GM21367 (cell line): Measurements from ENCODE around the gene LRCH2.
"Not testable (repeated sequence)": the region's sequence is repeated elsewhere in the genome, so short reads cannot be mapped to it uniquely, and the experiment has no call there.

Experiments used
- ATAC-seq: cut with Tn5 transposase; IDR thresholded peaks from one replicate; pipeline ENCODE4 v1.9.1; 2021; ENCODE audit not compliant: unreplicated experiment

The LRCH2 gene

DNA sequence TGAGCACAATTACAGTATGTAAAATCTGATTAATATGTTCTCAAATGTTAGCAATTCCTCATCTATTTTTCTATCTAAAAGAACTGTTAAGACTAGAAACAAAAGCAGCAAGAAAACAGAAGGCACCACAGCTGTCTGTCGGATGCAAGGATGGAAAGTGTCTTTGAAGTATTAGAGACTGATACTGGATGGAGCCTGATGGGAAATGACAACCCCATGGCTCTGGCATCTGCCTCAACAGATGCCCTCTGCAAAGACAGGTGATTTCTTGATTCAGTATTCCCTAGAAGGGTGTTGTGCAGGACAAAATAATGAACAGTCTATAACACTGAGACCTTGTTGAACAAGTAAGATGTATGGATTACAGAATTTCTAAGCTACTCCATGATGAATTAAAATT, 19.7 kb downstream of the LRCH2 start:
- ATAC-seq: no peak

- ATAC-seq: not testable (repeated sequence)
Measured at GRCh38 chrX:115209547-115209946, 24.3 kb downstream of the LRCH2 start.

- ATAC-seq: no peak
Measured at GRCh38 chrX:115204040-115204439, 29.9 kb downstream of the LRCH2 start.

GRCh38 chrX:115192244-115192700, 41.6 kb downstream of the LRCH2 start:
- no peak for ATAC-seq

DNA sequence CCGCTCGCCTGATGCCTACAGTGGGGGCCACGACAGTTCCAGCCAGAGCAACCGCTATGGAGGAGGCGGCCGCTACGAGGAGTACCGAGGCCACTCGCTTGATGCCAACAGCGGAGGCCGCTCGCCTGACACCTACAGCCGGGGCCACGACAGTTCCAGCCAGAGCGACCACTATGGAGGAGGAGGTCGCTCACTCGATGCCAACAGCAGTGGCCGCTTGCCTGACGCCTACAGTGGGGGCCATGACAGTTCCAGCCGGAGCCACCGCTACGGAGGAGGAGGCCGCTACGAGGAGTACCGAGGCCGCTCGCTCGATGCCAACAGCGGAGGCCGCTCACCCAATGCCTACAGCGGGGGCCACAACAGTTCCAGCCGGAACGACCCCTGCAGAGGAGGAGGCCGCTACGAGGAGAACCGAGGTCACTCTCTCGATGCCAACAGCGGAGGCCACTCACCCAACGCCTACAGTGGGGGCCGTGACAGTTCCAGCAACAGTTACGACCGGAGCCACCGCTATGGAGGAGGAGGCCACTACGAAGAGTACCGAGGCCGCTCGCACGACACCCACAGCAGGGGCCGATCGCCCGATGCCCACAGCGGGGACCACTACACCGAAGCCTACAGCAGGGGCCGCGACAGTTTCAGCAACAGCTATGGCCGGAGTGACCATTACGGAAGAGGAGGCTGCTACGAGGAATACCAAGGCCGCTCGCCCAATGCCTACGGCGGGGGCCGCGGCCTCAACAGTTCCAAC, 42.2 kb downstream of the LRCH2 start:
- no peak for ATAC-seq

- ATAC-seq: no peak
Measured at GRCh38 chrX:115190636-115191489, 43.0 kb downstream of the LRCH2 start.

DNA sequence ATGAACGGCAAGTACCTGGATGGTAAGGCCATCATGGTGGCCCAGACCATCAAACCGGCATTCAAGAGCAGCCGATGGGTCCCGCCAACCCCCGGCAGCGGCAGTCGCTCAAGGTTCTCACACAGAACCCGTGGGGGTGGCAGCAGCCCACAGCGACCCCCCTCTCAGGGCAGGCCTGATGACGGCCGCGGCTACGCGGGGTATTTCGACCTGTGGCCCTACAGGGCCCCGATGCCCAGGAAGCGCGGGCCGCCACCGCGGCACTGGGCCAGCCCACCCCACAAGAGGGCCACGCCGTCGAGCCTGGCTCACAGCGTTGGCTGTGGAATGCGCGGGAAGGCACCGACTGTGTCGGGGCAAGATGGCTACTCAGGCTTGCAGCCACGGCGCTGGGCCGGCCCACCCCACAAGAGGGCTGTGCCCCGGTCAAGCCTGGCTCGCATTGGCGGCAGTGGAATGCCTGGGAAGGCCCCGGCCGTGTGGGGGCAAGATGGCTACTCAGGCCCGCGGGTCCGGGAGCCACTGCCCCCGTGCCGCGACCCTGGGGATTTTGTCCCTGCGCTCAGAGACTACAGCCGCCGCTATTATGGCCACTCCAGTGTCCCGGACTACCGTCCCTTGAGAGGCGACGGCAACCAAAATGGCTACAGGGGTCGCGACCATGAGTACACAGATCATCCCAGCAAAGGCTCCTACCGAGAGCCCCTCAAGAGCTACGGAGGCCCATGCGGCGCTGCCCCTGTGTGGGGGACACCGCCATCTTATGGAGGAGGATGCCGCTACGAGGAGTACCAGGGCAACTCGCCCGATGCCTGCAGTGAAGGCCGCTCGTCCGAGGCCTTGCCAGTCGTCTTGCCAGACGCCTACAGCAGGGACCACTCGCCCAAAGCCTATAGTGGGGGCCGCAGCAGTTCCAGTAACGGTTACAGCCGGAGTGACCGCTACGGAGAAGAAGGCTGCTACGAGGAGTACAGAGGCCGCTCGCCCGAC, 44.0 kb downstream of the LRCH2 start:
- ATAC-seq: no peak

- ATAC-seq: no peak
Measured at GRCh38 chrX:115189110-115189509, 44.8 kb downstream of the LRCH2 start, which contains the start of gene RBMXL3. Gene RBMXL3, plus strand, starts transcription at chrX:115189410. Its CDS starts 32 bp downstream, at chrX:115189442.

GRCh38 chrX:115183980-115184379, 49.9 kb downstream of the LRCH2 start:
- no peak for ATAC-seq

DNA sequence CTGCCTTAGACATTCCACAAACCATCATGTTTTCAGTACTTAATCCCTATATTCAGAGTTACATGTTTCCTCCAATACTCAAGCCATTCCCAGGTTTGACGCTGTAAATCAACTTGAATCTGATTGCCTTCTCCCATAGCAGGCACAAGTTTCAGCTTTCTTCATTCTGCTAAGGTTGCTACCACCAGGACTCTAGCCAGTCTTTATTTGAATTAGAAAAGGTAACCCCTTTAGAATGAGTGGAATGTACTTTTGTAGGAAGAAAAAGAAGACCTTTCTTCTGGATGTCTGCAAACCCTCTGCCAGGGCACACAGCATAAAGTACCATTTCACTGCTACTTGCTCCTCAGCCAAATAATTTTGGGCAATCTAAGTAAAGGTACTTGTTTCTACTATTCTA, 55.4 kb downstream of the LRCH2 start:
- ATAC-seq: no peak

DNA sequence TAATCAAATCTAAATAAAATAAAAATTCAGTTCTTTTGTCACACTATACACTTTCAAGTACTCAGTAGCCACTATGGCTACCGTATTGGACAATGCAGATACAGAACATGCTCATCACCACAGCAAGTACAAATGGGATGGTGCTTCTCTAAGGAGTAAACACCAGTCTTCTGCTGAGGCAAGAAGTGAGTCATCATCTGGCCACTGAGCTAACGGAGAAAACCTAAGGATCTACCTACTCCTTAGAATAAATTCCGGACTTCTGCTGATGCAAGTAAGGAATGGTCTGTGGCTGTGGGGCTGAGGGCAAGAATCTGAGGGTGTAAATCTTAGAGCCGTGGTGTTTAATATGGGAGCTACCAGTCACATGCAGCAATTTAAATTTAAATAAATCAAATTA, 56.0 kb downstream of the LRCH2 start:
- ATAC-seq: no peak

DNA sequence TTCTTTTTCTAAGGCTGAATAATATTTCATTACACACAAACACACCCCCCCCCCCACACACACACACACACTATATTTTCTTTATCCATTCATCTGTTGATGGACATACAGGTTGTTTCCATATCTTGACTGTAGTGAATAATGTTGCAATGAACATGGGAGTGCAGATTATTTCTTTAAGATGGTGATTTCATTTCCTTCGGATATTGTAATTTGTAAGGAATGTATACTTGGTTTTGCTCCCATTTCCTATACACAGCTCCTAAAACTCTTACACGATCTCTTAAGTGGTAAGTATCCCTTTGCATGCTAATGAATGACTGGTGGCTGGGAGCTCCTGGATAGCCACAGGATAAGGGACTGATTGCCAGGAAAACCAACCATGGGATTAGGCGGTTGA, 59.3 kb downstream of the LRCH2 start:
- ATAC-seq: no peak

DNA sequence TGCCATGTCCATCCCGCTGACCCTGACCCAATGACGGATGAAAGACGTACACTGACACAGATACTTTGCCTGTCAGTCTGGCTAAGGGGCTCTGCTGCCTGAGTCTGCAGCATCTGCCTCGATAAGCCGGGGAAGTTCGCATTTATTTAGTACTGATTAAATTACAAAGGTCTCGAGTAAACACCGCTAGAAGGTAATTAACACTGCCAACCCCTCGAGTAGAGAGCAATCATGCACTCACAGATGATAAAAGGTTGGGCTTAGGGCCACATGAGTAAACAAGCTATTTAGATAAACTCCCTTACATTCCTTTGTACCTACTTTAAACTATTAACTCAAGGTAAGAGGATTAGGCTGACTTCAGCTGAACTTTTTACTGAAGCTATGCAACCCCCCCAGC, 60.7 kb downstream of the LRCH2 start:
- no peak for ATAC-seq

DNA sequence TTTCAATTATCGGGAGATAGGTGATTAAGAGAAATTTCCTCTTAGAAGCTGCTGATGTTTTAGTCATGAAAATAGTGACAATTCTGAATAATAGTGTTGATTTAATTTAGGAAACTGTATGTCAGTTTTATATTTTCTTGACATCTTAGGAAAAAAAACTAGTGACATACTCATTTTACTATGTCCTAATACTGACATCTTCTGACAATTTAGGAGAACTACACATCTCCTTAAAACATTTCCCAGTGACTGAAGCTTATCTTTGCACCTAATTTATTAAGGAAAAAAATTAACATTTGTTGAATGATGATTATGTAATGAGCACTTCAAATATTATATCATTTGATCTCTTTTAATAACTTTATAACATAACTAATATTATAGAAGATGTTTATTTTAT, 86.7 kb downstream of the LRCH2 start:
- ATAC-seq: no peak

GRCh38 chrX:115142057-115142456, 91.8 kb downstream of the LRCH2 start:
- no peak for ATAC-seq

- no peak for ATAC-seq
Measured at GRCh38 chrX:115138040-115138439, 95.9 kb downstream of the LRCH2 start.

- ATAC-seq: no peak
Measured at GRCh38 chrX:115134382-115134781, 99.5 kb downstream of the LRCH2 start.

DNA sequence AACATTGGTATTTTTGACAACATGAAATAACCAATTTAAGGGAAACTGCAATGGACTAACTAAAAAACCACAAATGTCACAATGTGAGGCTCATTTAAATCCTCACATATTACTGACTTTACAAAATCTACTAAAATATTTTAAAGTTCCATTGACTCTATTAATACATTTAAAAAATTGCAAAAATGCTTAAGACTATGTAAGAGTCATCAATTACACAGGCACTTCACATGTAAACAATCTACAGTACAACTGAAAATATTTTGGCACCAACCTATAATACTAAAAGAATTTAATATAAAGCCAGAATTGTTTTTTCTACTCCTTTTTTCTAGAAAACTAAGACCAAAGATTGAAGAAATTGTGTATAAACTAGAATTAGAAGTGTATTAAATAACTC, 121.5 kb downstream of the LRCH2 start:
- ATAC-seq: no peak

DNA sequence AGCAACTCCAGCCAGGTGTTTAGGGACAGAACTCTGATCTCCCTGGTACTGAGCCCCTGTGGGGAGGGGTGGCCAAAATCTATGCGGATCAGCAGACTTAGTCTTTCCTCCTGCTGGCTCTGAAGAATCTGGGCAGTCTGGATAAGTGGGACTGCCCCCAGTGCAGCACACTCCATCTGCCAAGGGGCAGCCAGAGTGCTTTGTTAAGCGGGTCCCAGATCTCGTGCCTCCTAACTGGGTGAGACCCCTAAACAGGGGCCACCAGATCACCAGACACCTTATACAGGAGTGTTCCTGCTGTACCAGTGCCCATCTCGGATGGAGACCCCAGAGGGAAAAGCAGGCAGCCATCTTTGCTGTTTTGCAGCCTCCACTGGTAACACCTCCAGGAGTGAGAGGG, 135.0 kb downstream of the LRCH2 start:
- ATAC-seq: no peak

GRCh38 chrX:115093191-115093590, 140.7 kb downstream of the LRCH2 start:
- no peak for ATAC-seq

- no peak for ATAC-seq
Measured at GRCh38 chrX:115089419-115089818, 144.5 kb downstream of the LRCH2 start.
